NCI-H69 (cell line): Measurements from ENCODE around the gene TK1.
"Not testable (repeated sequence)": the region's sequence is repeated elsewhere in the genome, so short reads cannot be mapped to it uniquely, and the experiment has no call there.

Source experiments
- DNase-seq: peaks from one replicate; lab custom pipeline; 2025; lab: John Stamatoyannopoulos, UW

Gene TK1

GRCh38 chr17:78186692-78187595 is at the start of gene TK1, which contains the start of gene AFMID:
TK1 (minus strand) TSS chr17:78187052; CDS start chr17:78186994, 58 bp downstream.
AFMID (plus strand) TSS chr17:78187362; CDS start chr17:78187371, 9 bp downstream.
- peak; percentile 99 for DNase-seq

- no peak for DNase-seq
These were observed 49.0 kb upstream of the TK1 start for GRCh38 chr17:78235885-78236284.

- DNase-seq, result not testable (repeated sequence)
These were observed 48.2 kb upstream of the TK1 start for GRCh38 chr17:78235022-78235421.

GRCh38 chr17:78234261-78234865 is 47.5 kb upstream of the TK1 start:
- no peak for DNase-seq

- DNase-seq, result no peak
These were observed 46.8 kb upstream of the TK1 start for GRCh38 chr17:78233678-78234077.

GRCh38 chr17:78232859-78233173 is 46.0 kb upstream of the TK1 start:
- no peak for DNase-seq

- DNase-seq, result peak; percentile 65
These were observed 45.4 kb upstream of the TK1 start for GRCh38 chr17:78231991-78232858.

GRCh38 chr17:78230996-78231935 is 44.4 kb upstream of the TK1 start, which contains the start of gene TMEM235:
TMEM235 (plus strand) TSS chr17:78231631; CDS start chr17:78232024, 393 bp downstream.
- peak; percentile 49 for DNase-seq

GRCh38 chr17:78230252-78230962 is 43.6 kb upstream of the TK1 start:
- DNase-seq, result no peak

GRCh38 chr17:78228176-78228575 is 41.3 kb upstream of the TK1 start:
- no peak for DNase-seq

- peak; percentile 63 for DNase-seq
These were observed 40.6 kb upstream of the TK1 start for GRCh38 chr17:78227455-78227916.

- peak; percentile 82 for DNase-seq
These were observed 40.1 kb upstream of the TK1 start for GRCh38 chr17:78226759-78227454.

- no peak for DNase-seq
These were observed 39.4 kb upstream of the TK1 start for GRCh38 chr17:78226055-78226758.

- no peak for DNase-seq
These were observed 38.4 kb upstream of the TK1 start for GRCh38 chr17:78225088-78225865.

- no peak for DNase-seq
These were observed 37.6 kb upstream of the TK1 start for GRCh38 chr17:78224231-78225087.

- no peak for DNase-seq
These were observed 36.9 kb upstream of the TK1 start for GRCh38 chr17:78223765-78224164.

GRCh38 chr17:78223061-78223460 is 36.2 kb upstream of the TK1 start:
- no peak for DNase-seq
